HCT116 (cell line): ENCODE data around the gene ZNF708. TPM values are rescaled to one million over a fixed set of nuclear protein-coding genes. Genes with fewer than 3 reads are reported as not detected.

Source experiments
- ATAC-seq: fragments of 200-7000 bp; cut with Tn5 transposase; 2 replicates; pipeline ENCODE4 v1.9.1; 2020; ENCODE audit warnings: mild to moderate bottlenecking, moderate library complexity
- BruUV-seq: library from RNA; stranded (reverse); fragments of 400-500 nt; replicated peaks from 2 replicates; lab custom pipeline; 2021; lab: Mats Ljungman, UMichigan
- CTCF ChIA-PET: fragments of 300-600 bp; sonication (Branson Sonifier 250); formaldehyde crosslinking; loops from one replicate; lab custom pipeline; 2021; ENCODE audit warnings: antibody characterized with exemption; lab: Charles Lee
- POLR2A ChIA-PET: fragments of 300-600, 350-600 bp; sonication (Branson Sonifier 250); formaldehyde crosslinking; loops from one replicate; lab custom pipeline; 2021; ENCODE audit warnings: antibody characterized with exemption; lab: Charles Lee
- RAD21 ChIA-PET, 2 experiments: fragments of 300-600 bp; sonication (Branson Sonifier 250); formaldehyde crosslinking; loops; one replicate each; lab custom pipeline; 2023; ENCODE audit warnings: low total read pairs in 2 of 2; ENCODE audit not compliant: uncharacterized antibody in 2 of 2, unreplicated experiment in 2 of 2, low non-redundant PET in 1 of 2; lab: Charles Lee
- DNase-seq: peaks from one replicate; pipeline ENCODE4 v3.0.0-alpha.2; 2010; ENCODE audit warnings: low read depth, low spot score
- H2AFZ ChIP-seq: fragments of 200-600 bp; shearing (Covaris generic), sonication (generic); 2 replicates; pipeline ENCODE4 v1.6.1; 2017; ENCODE audit warnings: low read depth, mixed run types, mixed read lengths, antibody characterized with exemption, low read length; ENCODE audit not compliant: poor library complexity, severe bottlenecking
- H3K27ac ChIP-seq: 2 replicates; pipeline ENCODE4 v1.5.1; 2012; ENCODE audit warnings: low read depth, low read length
- H3K27me3 ChIP-seq: fragments of 200-600 bp; sonication (generic); 2 replicates; pipeline ENCODE4 v1.6.1; 2016; ENCODE audit warnings: mixed run types, low read length, mixed read lengths; ENCODE audit not compliant: insufficient read depth
- H3K36me3 ChIP-seq, 2 experiments: fragments of 200-500 bp in 1 of 2; fragments of 200-600 bp in 1 of 2; sonication (Bioruptor generic) in 1 of 2; sonication (generic) in 1 of 2; 2 replicates each; pipeline versions ENCODE4 v1.5.1 to v1.6.1; 2014 to 2016; ENCODE audit warnings: low read length in 2 of 2, inconsistent platforms in 1 of 2, mixed read lengths in 1 of 2, mixed run types in 1 of 2; ENCODE audit not compliant: insufficient read depth in 2 of 2, control insufficient read depth in 1 of 2
- H3K4me1 ChIP-seq, 2 experiments: fragments of 200-600 bp in 1 of 2; sonication (generic) in 1 of 2; 2 replicates each; pipeline versions ENCODE4 v1.5.1 to v1.6.1; 2012 to 2017; ENCODE audit warnings: low read length in 2 of 2, inconsistent platforms in 1 of 2, mild to moderate bottlenecking in 1 of 2, mixed read lengths in 1 of 2, mixed run types in 1 of 2, moderate library complexity in 1 of 2; ENCODE audit not compliant: insufficient read depth in 2 of 2, control insufficient read depth in 1 of 2
- H3K4me2 ChIP-seq: fragments of 200-600 bp; sonication (generic); 2 replicates; pipeline ENCODE4 v1.6.1; 2017; ENCODE audit warnings: mixed run types, low read length, mixed read lengths
- H3K4me3 ChIP-seq, 2 experiments: fragments of 200-600 bp in 1 of 2; sonication (generic) in 1 of 2; replicated peaks in 1 of 2; 2 replicates each; pipeline ENCODE4 v1.5.1; 2011 to 2016; ENCODE audit warnings: low read length in 2 of 2, control low read depth in 1 of 2, low read depth in 1 of 2, mild to moderate bottlenecking in 1 of 2, mixed read lengths in 1 of 2, mixed run types in 1 of 2
- H3K79me2 ChIP-seq: fragments of 200-600 bp; sonication (generic); 2 replicates; pipeline ENCODE4 v1.6.1; 2017; ENCODE audit warnings: mild to moderate bottlenecking, mixed run types, low read length, moderate library complexity, mixed read lengths; ENCODE audit not compliant: insufficient read depth
- H3K9ac ChIP-seq: fragments of 200-600 bp; sonication (generic); 2 replicates; pipeline ENCODE4 v1.6.1; 2016; ENCODE audit warnings: low read length, mixed read lengths
- H3K9me2 ChIP-seq: fragments of 200-600 bp; sonication (generic), shearing (Covaris generic); 2 replicates; pipeline ENCODE4 v1.6.1; 2017; ENCODE audit warnings: mixed run types, mild to moderate bottlenecking, moderate library complexity; ENCODE audit not compliant: insufficient read depth
- H3K9me3 ChIP-seq, 2 experiments: fragments of 200-500 bp in 1 of 2; fragments of 200-600 bp in 1 of 2; sonication (Bioruptor generic) in 1 of 2; sonication (generic) in 1 of 2; 2 replicates each; pipeline ENCODE4 v1.6.1; 2014 to 2017; ENCODE audit warnings: low read length in 2 of 2, mixed read lengths in 2 of 2, inconsistent platforms in 1 of 2, low read depth in 1 of 2, mild to moderate bottlenecking in 1 of 2, mixed run types in 1 of 2, moderate library complexity in 1 of 2; ENCODE audit not compliant: control insufficient read depth in 1 of 2, insufficient read depth in 1 of 2
- H4K20me1 ChIP-seq: fragments of 200-600 bp; sonication (generic), shearing (Covaris generic); 2 replicates; pipeline ENCODE4 v1.6.1; 2017; ENCODE audit warnings: mixed run types, mild to moderate bottlenecking, moderate library complexity; ENCODE audit not compliant: insufficient read depth
- ATF3 ChIP-seq: IDR thresholded peaks from 2 replicates; pipeline ENCODE4 v1.6.1; 2012
- CBX3 ChIP-seq: IDR thresholded peaks from 2 replicates; pipeline ENCODE4 v1.6.1; 2012; ENCODE audit warnings: low read depth
- CTCF ChIP-seq, 3 experiments: fragments of 200-600 bp in 1 of 3; sonication (generic) in 1 of 3; IDR thresholded peaks in 2 of 3; conservative IDR thresholded peaks in 1 of 3; 2 replicates each; pipeline ENCODE4 v1.5.1; 2012 to 2017; ENCODE audit warnings: low read depth in 2 of 3, low read length in 2 of 3, antibody characterized with exemption in 1 of 3, borderline replicate concordance in 1 of 3, control low read depth in 1 of 3, mild to moderate bottlenecking in 1 of 3, mixed read lengths in 1 of 3, mixed run types in 1 of 3, moderate library complexity in 1 of 3; ENCODE audit not compliant: insufficient read depth in 1 of 3
- EGR1 ChIP-seq: IDR thresholded peaks from 2 replicates; pipeline ENCODE4 v1.6.1; 2012; ENCODE audit warnings: low read depth
- EZH2phosphoT487 ChIP-seq: fragments of 200-600 bp; IDR thresholded peaks from 2 replicates; pipeline ENCODE4 v1.6.1; 2018; ENCODE audit warnings: antibody characterized with exemption, borderline replicate concordance
- FOSL1 ChIP-seq: IDR thresholded peaks from 2 replicates; pipeline ENCODE4 v1.6.1; 2012; ENCODE audit warnings: low read depth
- JUND ChIP-seq: IDR thresholded peaks from 2 replicates; pipeline ENCODE4 v1.6.1; 2012
- POLR2A ChIP-seq: IDR thresholded peaks from 2 replicates; pipeline ENCODE4 v1.7.0; 2011; ENCODE audit warnings: borderline replicate concordance; ENCODE audit not compliant: insufficient read depth, insufficient read length; ENCODE audit errors: extremely low read depth
- POLR2AphosphoS5 ChIP-seq: IDR thresholded peaks from 2 replicates; pipeline ENCODE4 v1.6.1; 2011; ENCODE audit warnings: mild to moderate bottlenecking, low read depth, low read length, moderate library complexity
- RAD21 ChIP-seq: IDR thresholded peaks from 2 replicates; pipeline ENCODE4 v1.6.1; 2012; ENCODE audit warnings: low read depth, mild to moderate bottlenecking
- REST ChIP-seq: IDR thresholded peaks from 2 replicates; pipeline ENCODE4 v1.6.1; 2012; ENCODE audit warnings: low read depth
- SIN3A ChIP-seq: IDR thresholded peaks from 2 replicates; pipeline ENCODE4 v1.6.1; 2012; ENCODE audit warnings: low read depth
- SP1 ChIP-seq: IDR thresholded peaks from 2 replicates; pipeline ENCODE4 v1.6.1; 2012; ENCODE audit warnings: low read depth
- SRF ChIP-seq: IDR thresholded peaks from 2 replicates; pipeline ENCODE4 v1.6.1; 2012; ENCODE audit warnings: low read depth
- TCF7L2 ChIP-seq: IDR thresholded peaks from 2 replicates; pipeline ENCODE4 v1.7.0; 2011; ENCODE audit warnings: borderline replicate concordance, inconsistent platforms; ENCODE audit not compliant: insufficient read depth, insufficient read length; ENCODE audit errors: extremely low read depth
- YY1 ChIP-seq: IDR thresholded peaks from 2 replicates; pipeline ENCODE4 v1.6.1; 2011; ENCODE audit warnings: low read length, low read depth, moderate library complexity, mild to moderate bottlenecking; ENCODE audit not compliant: insufficient replicate concordance; ENCODE audit errors: extremely low read depth
- ZBTB33 ChIP-seq: IDR thresholded peaks from 2 replicates; pipeline ENCODE4 v1.6.1; 2011; ENCODE audit warnings: mild to moderate bottlenecking, low read length, moderate library complexity; ENCODE audit not compliant: insufficient replicate concordance; ENCODE audit errors: extremely low read depth
- ZFX ChIP-seq: fragments of 450-650 bp; IDR thresholded peaks from 2 replicates; pipeline ENCODE4 v1.6.1; 2017
- ZNF274 ChIP-seq: fragments of 200-500 bp; sonication (Bioruptor generic); IDR thresholded peaks from 2 replicates; pipeline ENCODE4 v1.6.1; 2014; ENCODE audit warnings: mild to moderate bottlenecking, low read depth, low read length, inconsistent platforms
- intact Hi-C: fragments of 100-400 bp; cut with micrococcal nuclease; formaldehyde crosslinking; loops from 2 replicates; pipeline ENCODE4 v1.10.0; 2022
- total RNA-seq: library from RNA; stranded (reverse); gene quantifications from one replicate; pipeline ENCODE4 v1.2.1, GENCODE V29; 2021; ENCODE audit not compliant: unreplicated experiment

ZNF708 gene
- total RNA-seq, 1 experiment from 2014 or later = 5.3 TPM

- H3K4me1 ChIP-seq = no peaks in the 10 kb centered on the region; a peak in 1 of 4 replicates
- H3K27ac ChIP-seq = peak within 1 kb of the TSS; percentile 75
- peak within 1 kb of the TSS; percentile 81 to 83 for H3K4me3 ChIP-seq
- peaks cover 14% of the 10 kb centered on the region for H3K79me2 ChIP-seq
- H3K9me2 ChIP-seq = no peaks in the 10 kb centered on the region
- H3K9ac ChIP-seq = peak within 1 kb of the TSS; percentile 83
- peak within 1 kb of the TSS; percentile 44 for H2AFZ ChIP-seq
- no peaks in the 10 kb centered on the region for H3K27me3 ChIP-seq
- H3K4me2 ChIP-seq = peak within 1 kb of the TSS; percentile 80
- ChIA-PET CTCF (no interaction called here), POLR2A (interaction anchor here (2.5 kb wide), 1 partner anchor 30 kb away, joined by 8 read pairs; the partner anchor contains the start of gene ZNF708), RAD21 (no interaction called here)
- peak; percentile 94 for DNase-seq
- ATAC-seq = peak; percentile 99
- no peaks in the 10 kb centered on the region for H4K20me1 ChIP-seq
- no peaks in the 10 kb centered on the region for H3K9me3 ChIP-seq
- TSS peak; percentile 64 for BruUV-seq
- peaks cover 10 to 17% of the 10 kb centered on the region in 2 experiments; a peak in 3 of 4 replicates for H3K36me3 ChIP-seq
- intact Hi-C loops = no loop called here
- peak; percentile 69 for TF ChIP-seq POLR2AphosphoS5
- TF ChIP-seq REST = no peak
- no peak for TF ChIP-seq CBX3
- no peak for TF ChIP-seq ATF3
- peak; percentile 77 for TF ChIP-seq POLR2A
- TF ChIP-seq ZBTB33 = no peak
- TF ChIP-seq ZNF274 = no peak
- peak; percentile 69 for TF ChIP-seq SP1
- no peak for TF ChIP-seq CTCF (IDR thresholded peaks at IDR 0.05 in 2 of 3, conservative IDR thresholded peaks at IDR 0.05 in 1 of 3; ENCODE audit: borderline replicate concordance in 1 of 3, insufficient read depth in 1 of 3, low read depth in 2 of 3, low read length in 2 of 3)
- no peak for TF ChIP-seq EZH2phosphoT487
- 0 out of 2 replicates have a peak, but pooled peaks have one; percentile 22 for TF ChIP-seq SRF
- no peak for TF ChIP-seq FOSL1
- no peak for TF ChIP-seq JUND
- no peak for TF ChIP-seq EGR1
- TF ChIP-seq RAD21 = no peak
- TF ChIP-seq ZFX = peak; percentile 49
- TF ChIP-seq TCF7L2 = no peak
- no peak for TF ChIP-seq SIN3A
- TF ChIP-seq YY1 = no peak
These were observed 29.7 kb upstream of the ZNF708 start, which contains the start of gene ZNF738 for GRCh38 chr19:21358768-21359451. TSS of gene ZNF738 (plus strand) at chr19:21359000. CDS start at chr19:21359141, 141 bp downstream.
